Body of pancreas (tissue), 4 donors: ENCODE measurements around the gene ZBTB11. TPM values are rescaled to one million over a fixed set of nuclear protein-coding genes. Genes with fewer than 3 reads are reported as not detected.
"Not testable (repeated sequence)": the region's sequence is repeated elsewhere in the genome, so short reads cannot be mapped to it uniquely, and the experiment has no call there.

ENCODE experiments used
- ATAC-seq: fragments of 150-250 bp; one replicate; pipeline ENCODE4 v1.9.1; 2016
- DNase-seq, 4 donors: peaks; one replicate each; pipeline ENCODE4 v3.0.0-alpha.2; 2019
- H3K27ac ChIP-seq, 4 donors: fragments of 200-600 bp; sonication (generic); 1 replicate in 3 of 4; 2 replicates in 1 of 4; pipeline versions ENCODE4 v1.5.1 to v1.6.1; 2016 to 2019; ENCODE audit warnings: mild to moderate bottlenecking in 1 of 4, mixed read lengths in 1 of 4, moderate library complexity in 1 of 4
- H3K27me3 ChIP-seq, 2 donors: fragments of 200-600 bp; sonication (generic); one replicate each; pipeline ENCODE4 v1.6.0; 2016; ENCODE audit warnings: mild to moderate bottlenecking in 1 of 2
- H3K36me3 ChIP-seq, 2 donors: fragments of 200-600 bp; sonication (generic); replicated peaks in 1 of 2; 2 replicates each; pipeline ENCODE4 v1.5.1; 2016; ENCODE audit warnings: low read depth in 2 of 2; ENCODE audit not compliant: insufficient read depth in 1 of 2
- H3K4me1 ChIP-seq: fragments of 200-600 bp; sonication (generic); one replicate; pipeline ENCODE4 v1.6.0; 2016
- H3K4me3 ChIP-seq, 2 donors: fragments of 200-600 bp; sonication (generic); 1 replicate in 1 of 2; 2 replicates in 1 of 2; pipeline ENCODE4 v1.5.1; 2016 to 2019
- H3K9me3 ChIP-seq, 3 donors: fragments of 200-600 bp; sonication (generic); 1 replicate in 2 of 3; 2 replicates in 1 of 3; pipeline ENCODE4 v1.5.1; 2016
- POLR2A ChIP-seq, 3 donors: fragments of 450-650 bp; IDR thresholded peaks; one replicate each; pipeline ENCODE4 v1.6.1; 2016; ENCODE audit warnings: antibody characterized with exemption in 3 of 3, mild to moderate bottlenecking in 2 of 3
- WGBS, 2 donors: methylation state at CpG; one replicate each; pipeline ENCODE4 v1.1.5; 2017; 5-methylcytosine and 5-hydroxymethylcytosine counted together
- intact Hi-C: fragments of 100-400 bp; cut with DNase I; formaldehyde crosslinking; loops from one replicate; pipeline ENCODE4 v1.15.1; 2023
- total RNA-seq, 2 donors: library from RNA; depleted of rRNA; stranded (reverse); fragments of >200 nt; gene quantifications; one replicate each; pipeline ENCODE4 v1.1.0, GENCODE V29; 2016
- TF ChIP-seq, protein P1 (sequence below), 7 experiments: fragments of 450-650 bp in 4 of 7; fragments of 200-600 bp in 3 of 7; sonication (generic) in 3 of 7; IDR thresholded peaks; one replicate each; pipeline ENCODE4 v1.5.1; 2016 to 2019; ENCODE audit warnings: antibody characterized with exemption in 7 of 7

Gene ZBTB11
- total RNA-seq, 2 donors from 2014 or later: 11.5 to 20.5 TPM

DNA sequence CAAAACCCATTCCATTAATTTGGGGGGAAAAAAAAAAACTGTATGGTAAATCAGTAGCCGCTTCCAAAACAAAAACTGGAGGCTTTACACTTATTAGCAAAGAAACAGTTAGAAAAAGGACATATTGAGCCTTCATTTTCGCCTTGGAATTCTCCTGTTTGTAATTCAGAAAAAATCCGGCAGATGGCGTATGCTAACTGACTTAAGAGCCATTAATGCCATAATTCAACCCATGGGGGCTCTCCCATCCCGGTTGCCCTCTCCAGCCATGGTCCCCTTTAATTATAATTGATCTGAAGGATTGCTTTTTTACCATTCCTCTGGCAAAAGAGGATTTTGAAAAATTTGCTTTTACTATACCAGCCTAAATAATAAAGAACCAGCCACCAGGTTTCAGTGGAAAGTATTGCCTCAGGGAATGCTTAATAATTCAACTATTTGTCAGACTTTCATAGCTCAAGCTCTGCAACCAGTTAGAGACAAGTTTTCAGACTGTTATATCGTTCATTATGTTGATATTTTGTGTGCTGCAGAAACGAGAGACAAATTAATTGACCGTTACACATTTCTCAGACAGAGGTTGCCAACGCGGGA is 18.9 kb upstream of the ZBTB11 start:
- no peaks in the 10 kb centered on the region for H3K27me3 ChIP-seq
- ATAC-seq: no peak
- DNase-seq: peak in 2 of 4 donors; percentile 37 to 55
- no peak overlapping the region for H3K27ac ChIP-seq
- TF ChIP-seq POLR2A (IDR thresholded peaks at IDR 0.05): no peak
- TF ChIP-seq, protein P1, sequence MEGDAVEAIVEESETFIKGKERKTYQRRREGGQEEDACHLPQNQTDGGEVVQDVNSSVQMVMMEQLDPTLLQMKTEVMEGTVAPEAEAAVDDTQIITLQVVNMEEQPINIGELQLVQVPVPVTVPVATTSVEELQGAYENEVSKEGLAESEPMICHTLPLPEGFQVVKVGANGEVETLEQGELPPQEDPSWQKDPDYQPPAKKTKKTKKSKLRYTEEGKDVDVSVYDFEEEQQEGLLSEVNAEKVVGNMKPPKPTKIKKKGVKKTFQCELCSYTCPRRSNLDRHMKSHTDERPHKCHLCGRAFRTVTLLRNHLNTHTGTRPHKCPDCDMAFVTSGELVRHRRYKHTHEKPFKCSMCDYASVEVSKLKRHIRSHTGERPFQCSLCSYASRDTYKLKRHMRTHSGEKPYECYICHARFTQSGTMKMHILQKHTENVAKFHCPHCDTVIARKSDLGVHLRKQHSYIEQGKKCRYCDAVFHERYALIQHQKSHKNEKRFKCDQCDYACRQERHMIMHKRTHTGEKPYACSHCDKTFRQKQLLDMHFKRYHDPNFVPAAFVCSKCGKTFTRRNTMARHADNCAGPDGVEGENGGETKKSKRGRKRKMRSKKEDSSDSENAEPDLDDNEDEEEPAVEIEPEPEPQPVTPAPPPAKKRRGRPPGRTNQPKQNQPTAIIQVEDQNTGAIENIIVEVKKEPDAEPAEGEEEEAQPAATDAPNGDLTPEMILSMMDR (IDR thresholded peaks at IDR 0.05): peak; percentile 57 to 78 (median 61)
- no peaks in the 10 kb centered on the region for H3K36me3 ChIP-seq
- H3K4me1 ChIP-seq: no peaks in the 10 kb centered on the region
- WGBS, 2 donors: 28 to 29% methylated on average over 10 of the region's 10 CpGs
- intact Hi-C loops: no loop called here
- no peaks in the 10 kb centered on the region for H3K9me3 ChIP-seq
- H3K4me3 ChIP-seq: no peak overlapping the region

DNA sequence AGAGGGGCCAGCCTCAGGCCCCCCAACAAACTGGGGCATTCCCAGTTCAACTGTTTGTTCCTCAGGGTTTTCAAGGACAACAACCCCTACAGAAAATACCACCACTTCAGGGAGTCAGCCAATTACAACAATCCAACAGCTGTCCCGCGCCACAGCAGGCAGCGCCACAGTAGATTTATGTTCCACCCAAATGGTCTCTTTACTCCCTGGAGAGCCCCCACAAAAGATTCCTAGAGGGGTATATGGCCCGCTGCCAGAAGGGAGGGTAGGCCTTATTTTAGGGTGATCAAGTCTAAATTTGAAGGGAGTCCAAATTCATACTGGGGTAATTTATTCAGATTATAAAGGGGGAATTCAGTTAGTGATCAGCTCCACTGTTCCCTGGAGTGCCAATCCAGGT is 17.9 kb upstream of the ZBTB11 start:
- H3K27me3 ChIP-seq, ATAC-seq, H3K4me3 ChIP-seq, DNase-seq, H3K27ac ChIP-seq, H3K36me3 ChIP-seq, H3K9me3 ChIP-seq, H3K4me1 ChIP-seq, intact Hi-C loops: not testable (repeated sequence)
- 82 to 84% methylated on average over 4 of the region's 4 CpGs for WGBS, 2 donors

DNA sequence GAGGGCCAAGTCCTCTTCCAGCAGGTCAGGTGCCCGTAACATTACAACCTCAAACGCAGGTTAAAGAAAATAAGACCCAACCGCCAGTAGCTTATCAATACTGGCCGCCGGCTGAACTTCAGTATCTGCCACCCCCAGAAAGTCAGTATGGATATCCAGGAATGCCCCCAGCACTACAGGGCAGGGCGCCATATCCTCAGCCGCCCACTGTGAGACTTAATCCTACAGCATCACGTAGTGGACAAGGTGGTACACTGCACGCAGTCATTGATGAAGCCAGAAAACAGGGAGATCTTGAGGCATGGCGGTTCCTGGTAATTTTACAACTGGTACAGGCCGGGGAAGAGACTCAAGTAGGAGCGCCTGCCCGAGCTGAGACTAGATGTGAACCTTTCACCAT is 16.6 kb upstream of the ZBTB11 start:
- TF ChIP-seq, protein P1 (IDR thresholded peaks at IDR 0.05): peak in 5 of 7 experiments; percentile 18 to 48 (median 37)
- H3K9me3 ChIP-seq, H3K36me3 ChIP-seq, H3K4me1 ChIP-seq, intact Hi-C loops, H3K27ac ChIP-seq, H3K4me3 ChIP-seq, H3K27me3 ChIP-seq: not testable (repeated sequence)
- ATAC-seq (peak; percentile 67), DNase-seq (peak; percentile 30 to 55 (median 32))
- 76 to 79% methylated on average over 13 of the region's 13 CpGs for WGBS, 2 donors

DNA sequence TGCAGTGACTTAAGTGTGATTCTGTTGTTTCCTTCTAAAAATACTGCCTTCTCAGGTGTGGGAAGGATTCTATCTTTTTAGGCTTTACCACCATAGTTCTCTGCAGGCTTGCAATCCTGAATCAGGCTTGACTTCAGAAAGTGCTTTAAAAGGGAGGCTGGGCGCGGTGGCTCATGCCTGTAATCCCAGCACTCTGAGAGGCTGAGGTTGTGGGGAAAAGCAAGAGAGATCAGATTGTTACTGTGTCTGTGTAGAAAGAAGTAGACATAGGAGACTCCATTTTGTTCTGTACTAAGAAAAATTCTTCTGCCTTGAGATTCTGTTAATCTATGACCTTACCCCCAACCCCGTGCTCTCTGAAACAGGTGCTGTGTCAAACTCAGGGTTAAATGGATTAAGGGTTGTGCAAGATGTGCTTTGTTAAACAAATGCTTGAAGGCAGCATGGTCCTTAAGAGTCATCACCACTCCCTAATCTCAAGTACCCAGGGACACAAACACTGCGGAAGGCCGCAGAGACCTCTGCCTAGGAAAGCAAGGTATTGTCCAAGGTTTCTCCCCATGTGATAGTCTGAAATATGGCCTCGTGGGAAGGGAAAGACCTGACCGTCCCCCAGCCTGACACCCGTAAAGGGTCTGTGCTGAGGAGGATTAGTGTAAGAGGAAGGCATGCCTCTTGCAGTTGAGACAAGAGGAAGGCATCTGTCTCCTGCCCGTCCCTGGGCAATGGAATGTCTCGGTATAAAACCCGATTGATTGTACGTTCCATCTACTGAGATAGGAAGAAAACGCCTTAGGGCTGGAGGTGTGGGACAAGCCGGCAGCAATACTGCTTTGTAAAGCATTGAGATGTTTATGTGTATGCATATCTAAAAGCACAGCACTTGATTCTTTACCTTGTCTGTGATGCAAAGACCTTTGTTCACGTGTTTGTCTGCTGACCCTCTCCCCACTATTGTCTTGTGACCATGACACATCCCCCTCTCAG is 15.0 kb upstream of the ZBTB11 start:
- 67 to 78% methylated on average over 11 to 14 of the region's 15 CpGs for WGBS, 2 donors
- H3K4me3 ChIP-seq, H3K9me3 ChIP-seq, H3K36me3 ChIP-seq, H3K4me1 ChIP-seq, H3K27ac ChIP-seq, intact Hi-C loops, DNase-seq, H3K27me3 ChIP-seq, ATAC-seq: not testable (repeated sequence)

DNA sequence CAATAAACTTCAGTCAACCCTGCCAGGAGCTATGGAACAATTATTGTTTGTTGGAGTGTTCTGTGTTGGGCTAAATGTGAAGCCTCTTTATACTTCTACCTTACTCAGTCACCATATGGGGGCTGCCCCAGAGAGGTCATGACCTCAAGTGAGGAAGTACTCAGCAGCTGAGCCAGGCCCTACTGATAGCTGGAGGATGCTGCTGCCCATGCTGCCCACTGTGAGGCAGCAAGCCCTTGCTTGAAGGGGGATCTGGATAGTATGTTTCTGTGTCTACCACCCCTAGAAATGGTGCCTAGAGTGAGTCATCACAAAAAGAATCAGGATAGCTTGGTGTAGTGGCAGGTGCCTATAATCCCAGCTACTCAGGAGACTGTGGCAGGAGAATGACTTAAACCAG is 14.0 kb upstream of the ZBTB11 start:
- Histone ChIP-seq H3K4me1 (peaks cover 10% of the 10 kb centered on the region), H3K9me3 (no peaks in the 10 kb centered on the region), H3K4me3 (no peak overlapping the region), H3K27me3 (no peaks in the 10 kb centered on the region), H3K36me3 (no peaks in the 10 kb centered on the region), H3K27ac (no peak overlapping the region)
- intact Hi-C loops: no loop called here
- DNase-seq (no peak), ATAC-seq (no peak)
- TF ChIP-seq POLR2A (IDR thresholded peaks at IDR 0.05): no peak
- TF ChIP-seq, protein P1 (IDR thresholded peaks at IDR 0.05): no peak
